GF-D8 (cell line): ENCODE data around the gene HTN1.
"Not testable (repeated sequence)": the region's sequence is repeated elsewhere in the genome, so short reads cannot be mapped to it uniquely, and the experiment has no call there.

ENCODE experiments used
- DNase-seq: peaks from one replicate; lab custom pipeline; 2025; lab: John Stamatoyannopoulos, UW

HTN1 gene

DNA sequence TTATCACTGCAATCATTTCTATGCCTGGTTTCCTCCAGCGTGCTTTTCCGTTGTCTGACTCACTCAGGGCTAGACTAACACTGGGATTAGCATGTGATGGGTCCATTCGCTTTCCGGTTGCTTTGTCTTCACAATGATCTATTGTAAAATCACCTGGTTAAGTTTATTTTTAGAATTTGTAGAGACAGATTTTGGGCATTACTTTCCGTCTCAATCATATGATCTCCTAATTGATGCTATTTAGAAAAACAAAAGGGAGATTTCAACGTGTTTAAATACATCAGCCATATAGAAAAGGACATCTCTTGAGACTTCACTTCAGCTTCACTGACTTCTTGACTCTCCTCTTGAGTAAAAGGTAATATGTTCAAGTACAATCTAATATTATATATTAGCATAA, at the start of gene HTN1:
Gene HTN1 (plus strand): TSS at position 301 of the 400 bp plus-strand sequence. CDS start 2,639 bp downstream, outside the sequence.
- not testable (repeated sequence) for DNase-seq

GRCh38 chr4:70000711-70001110, 49.5 kb upstream of the HTN1 start:
- DNase-seq, result no peak

DNA sequence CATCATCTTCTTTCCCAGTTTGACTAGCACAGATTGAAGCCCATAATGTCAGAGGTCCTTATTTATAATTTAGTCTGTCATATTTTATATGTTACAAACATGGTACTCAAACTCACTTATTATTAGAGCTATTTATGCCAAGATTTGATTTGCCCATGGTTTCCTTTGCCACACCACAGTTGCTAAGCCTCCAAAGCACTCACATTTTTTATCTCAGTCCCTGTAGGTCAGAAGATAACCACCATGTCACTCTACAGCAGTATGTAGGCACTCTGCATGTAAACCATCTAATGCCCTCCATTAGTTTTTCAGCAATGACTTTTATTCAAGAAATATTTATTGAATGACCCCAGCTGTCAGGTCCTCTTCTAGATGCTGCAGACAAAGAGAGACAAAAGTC, 47.7 kb upstream of the HTN1 start:
- DNase-seq, result no peak

DNA sequence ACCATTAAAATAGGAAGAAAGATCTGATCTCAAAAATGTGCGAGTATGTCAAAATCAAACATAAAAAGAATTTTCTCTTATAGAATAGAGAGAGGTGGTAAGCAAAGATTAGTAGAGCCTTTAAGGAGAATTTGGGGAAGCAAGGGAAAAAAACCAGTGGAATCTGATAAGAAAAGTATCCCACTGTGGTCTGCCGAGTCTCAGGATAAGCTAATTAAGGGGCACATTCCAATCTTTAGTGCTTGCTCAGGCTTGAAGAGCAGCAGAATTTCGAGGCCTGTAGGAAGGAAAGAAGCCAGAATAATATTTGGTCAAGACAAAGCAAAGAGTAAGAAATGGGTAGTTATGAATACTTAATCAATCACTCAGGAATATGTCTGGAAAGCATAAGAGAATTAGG, 41.5 kb upstream of the HTN1 start:
- DNase-seq, result no peak

DNA sequence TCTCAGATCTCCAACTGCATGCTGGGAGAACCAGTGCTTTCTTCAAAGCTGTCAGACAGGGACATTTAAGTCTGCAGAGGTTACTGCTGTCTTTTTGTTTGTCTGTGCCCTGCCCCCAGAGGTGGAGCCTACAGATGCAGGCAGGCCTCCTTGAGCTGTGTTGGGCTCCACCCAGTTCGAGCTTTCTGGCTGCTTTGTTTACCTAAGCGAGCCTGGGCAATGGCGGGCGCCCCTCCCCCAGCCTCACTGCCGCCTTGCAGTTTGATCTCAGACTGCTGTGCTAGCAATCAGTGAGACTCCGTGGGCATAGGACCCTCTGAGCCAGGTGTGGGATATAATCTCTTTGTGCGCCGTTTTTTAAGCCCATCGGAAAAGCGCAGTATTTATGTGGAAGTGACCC, 31.2 kb upstream of the HTN1 start:
- not testable (repeated sequence) for DNase-seq

DNA sequence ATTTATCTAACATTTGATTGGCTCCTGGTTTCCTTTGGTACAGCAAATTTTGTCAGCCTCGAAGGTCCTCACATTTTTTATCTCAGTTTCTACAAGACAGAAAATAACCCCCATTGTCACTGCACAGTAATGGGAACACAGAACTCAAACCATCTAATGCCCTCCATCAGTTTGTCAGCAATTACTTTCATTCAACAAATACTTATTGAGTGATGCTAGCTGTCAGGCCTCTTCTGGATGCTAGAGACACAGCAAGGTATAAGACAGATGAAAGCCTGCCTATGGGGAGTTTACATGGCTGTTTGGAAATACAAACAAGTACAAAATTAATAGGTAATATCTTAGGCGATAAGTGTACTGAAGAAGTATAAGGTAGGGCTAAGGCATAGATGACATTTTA, 27.0 kb upstream of the HTN1 start:
- DNase-seq, result no peak

DNA sequence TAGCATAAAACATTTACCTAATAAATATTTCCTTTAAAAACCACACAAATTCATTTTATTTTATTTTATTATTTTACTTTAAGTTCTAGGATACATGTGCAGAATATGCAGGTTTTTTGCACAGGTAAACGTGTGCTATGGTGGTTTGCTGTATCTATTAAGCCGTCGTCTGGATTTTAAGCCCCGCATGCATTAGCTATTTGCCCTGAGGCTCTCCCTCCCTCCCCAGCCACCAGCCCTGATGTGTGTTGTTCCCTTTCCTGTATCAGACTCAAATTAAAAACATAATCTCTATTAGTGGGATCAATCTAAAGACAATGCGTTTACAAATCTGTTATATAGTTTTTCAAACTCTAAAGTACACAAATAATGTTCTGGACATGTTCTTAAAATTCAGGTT, 23.2 kb upstream of the HTN1 start:
- no peak for DNase-seq

GRCh38 chr4:70028159-70028558, 22.1 kb upstream of the HTN1 start, which contains the start of gene HTN3:
HTN3 (plus strand) TSS chr4:70028459; CDS start chr4:70030741, 2,282 bp downstream.
- not testable (repeated sequence) for DNase-seq

GRCh38 chr4:70037559-70037958, 12.7 kb upstream of the HTN1 start:
- not testable (repeated sequence) for DNase-seq

DNA sequence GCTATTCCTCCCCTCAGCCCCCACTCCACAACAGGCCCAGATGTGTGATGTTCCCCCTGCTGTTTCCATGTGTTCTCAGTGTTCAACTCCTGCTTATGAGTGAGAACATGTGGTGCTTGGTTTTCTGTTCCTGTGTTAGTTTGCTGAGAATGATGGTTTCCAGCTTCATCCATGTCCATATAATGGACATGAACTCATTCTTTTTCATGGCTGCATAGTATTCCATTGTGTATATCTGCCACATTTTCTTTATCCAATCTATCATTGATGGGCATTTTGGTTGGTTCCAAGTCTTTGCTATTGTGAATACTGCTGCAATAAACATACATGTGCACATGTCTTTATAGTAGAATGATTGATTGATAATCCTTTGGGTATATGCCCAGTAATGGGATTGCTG, 10.3 kb upstream of the HTN1 start:
- not testable (repeated sequence) for DNase-seq

DNA sequence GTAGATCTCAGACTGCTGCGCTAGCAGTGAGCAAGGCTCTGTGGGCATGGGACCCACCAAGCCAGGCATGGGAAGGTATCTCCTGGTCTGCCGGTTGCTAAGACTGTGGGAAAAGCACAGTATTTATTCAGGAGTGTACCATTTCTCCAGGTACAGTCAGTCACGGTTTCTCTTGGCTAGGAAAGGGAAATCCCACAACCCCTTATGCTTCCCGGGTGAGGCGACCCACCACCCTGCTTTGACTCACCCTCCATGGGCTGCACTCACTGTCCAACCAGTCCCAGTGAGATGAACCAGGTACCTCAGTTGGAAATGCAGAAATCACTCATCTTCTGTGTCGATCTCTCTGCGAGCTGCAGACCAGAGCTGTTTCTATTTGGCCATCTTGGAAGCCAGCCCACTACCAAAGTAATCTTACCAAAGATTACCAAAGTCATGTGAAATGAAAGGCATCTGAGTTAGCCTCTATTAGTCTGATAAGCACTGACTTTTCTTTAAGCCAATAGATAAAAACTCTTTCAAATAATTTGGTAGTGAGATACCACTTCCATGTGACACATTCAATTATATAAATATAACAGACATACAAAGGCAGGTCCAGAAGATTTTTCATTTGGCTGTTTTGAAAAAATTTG, 8.5 kb upstream of the HTN1 start:
- DNase-seq, result no peak

GRCh38 chr4:70056534-70056933, 6.3 kb downstream of the HTN1 start:
- not testable (repeated sequence) for DNase-seq

GRCh38 chr4:70057651-70058050, 7.4 kb downstream of the HTN1 start:
- DNase-seq, result no peak

DNA sequence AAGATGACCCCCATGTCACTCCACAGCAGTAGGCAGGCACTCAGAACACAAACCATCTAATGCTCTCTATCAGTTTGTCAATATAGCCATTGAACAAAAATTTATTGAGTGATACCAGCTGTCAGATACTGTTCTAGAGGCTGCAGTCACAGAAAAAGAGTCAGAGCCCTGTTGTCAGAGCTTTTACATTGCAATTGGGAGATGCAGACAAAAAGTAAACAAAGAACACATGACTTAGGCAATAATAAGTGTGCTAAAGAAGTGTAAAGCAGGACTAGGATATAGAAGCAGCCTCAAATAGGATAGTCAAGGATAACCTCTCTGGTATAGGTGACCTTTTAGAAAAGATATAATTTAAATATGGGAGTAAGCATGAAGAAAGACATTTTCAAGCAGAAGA, 8.9 kb downstream of the HTN1 start:
- no peak for DNase-seq

DNA sequence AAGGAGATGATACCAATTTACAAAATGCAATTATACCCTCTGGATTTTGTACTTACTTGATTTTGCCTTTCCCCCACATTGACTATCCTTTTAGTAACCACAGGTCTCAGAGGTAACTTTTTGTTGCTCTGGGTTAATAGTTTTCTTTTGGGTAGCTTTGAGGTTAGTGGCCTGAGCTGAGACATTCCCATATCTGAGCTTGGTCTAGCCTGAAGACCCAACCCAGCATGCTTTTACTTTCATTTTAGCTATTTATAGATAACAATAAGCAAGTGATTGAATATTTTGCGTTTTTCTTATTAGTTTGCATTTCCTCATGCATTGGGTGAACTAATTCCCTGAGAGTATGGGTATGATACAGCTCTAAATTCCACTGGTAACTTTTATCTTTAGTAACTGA, 11.8 kb downstream of the HTN1 start:
- no peak for DNase-seq

DNA sequence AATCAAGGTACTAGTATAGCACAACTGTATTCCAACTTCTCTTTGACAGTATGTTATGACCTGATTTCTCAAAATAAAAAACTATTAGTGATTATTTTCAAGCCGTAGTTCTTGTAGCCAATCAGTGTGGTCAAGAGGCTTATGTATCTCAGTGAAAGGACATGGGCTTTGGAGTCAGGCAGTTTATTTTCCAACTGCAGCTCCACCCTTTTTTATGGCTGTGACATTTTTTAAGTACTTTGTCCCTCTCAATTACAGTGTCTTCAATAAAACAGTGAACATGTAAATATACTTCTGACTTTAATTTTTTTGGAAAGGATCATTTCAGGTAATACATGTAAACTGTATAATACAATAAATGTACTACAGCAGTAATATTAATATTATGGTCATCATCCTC, 30.0 kb downstream of the HTN1 start:
- no peak for DNase-seq

- no peak for DNase-seq
Observed at GRCh38 chr4:70099206-70099605, 49.0 kb downstream of the HTN1 start.
